GM23338 (cell line): Measurements from ENCODE around the gene MESD. TPM values are rescaled to one million over a fixed set of nuclear protein-coding genes. Genes with fewer than 3 reads are reported as not detected.
A peak's percentile ranks its signal among the peaks of the same experiment; 100 is the strongest.

Experiments used
- ATAC-seq: fragments of 200-7000 bp; cut with Tn5 transposase; 3 replicates; pipeline ENCODE4 v1.9.1; 2020
- DNase-seq: peaks from one replicate; pipeline ENCODE4 v3.0.0-alpha.2; 2015; ENCODE audit warnings: low spot score
- H2AFZ ChIP-seq: fragments of 200-600 bp; sonication (generic); 2 replicates; pipeline ENCODE4 v1.8.0; 2016; ENCODE audit warnings: antibody characterized with exemption, mild to moderate bottlenecking, moderate library complexity
- H3F3A ChIP-seq: fragments of 200-600 bp; sonication (generic); replicated peaks from 2 replicates; pipeline ENCODE4 v1.8.0; 2017; ENCODE audit warnings: antibody characterized with exemption, mixed run types, low read depth
- H3K27ac ChIP-seq: fragments of 200-600 bp; sonication (generic); 2 replicates; pipeline ENCODE4 v1.6.1; 2016; ENCODE audit warnings: low read depth
- H3K27me3 ChIP-seq: fragments of 200-600 bp; sonication (generic); 2 replicates; pipeline ENCODE4 v1.8.0; 2016; ENCODE audit warnings: mild to moderate bottlenecking, mixed run types, moderate library complexity; ENCODE audit not compliant: insufficient read depth
- H3K36me3 ChIP-seq: fragments of 200-600 bp; sonication (generic); 2 replicates; pipeline ENCODE4 v1.8.0; 2016; ENCODE audit warnings: mild to moderate bottlenecking; ENCODE audit not compliant: insufficient read depth
- H3K4me1 ChIP-seq: fragments of 200-600 bp; sonication (generic); 2 replicates; pipeline ENCODE4 v1.8.0; 2016; ENCODE audit warnings: mild to moderate bottlenecking, moderate library complexity; ENCODE audit not compliant: insufficient read depth
- H3K4me2 ChIP-seq: fragments of 200-600 bp; sonication (generic); 2 replicates; pipeline ENCODE4 v1.7.1; 2017; ENCODE audit warnings: mixed run types
- H3K4me3 ChIP-seq: fragments of 200-600 bp; sonication (generic); 2 replicates; pipeline ENCODE4 v1.6.1; 2016; ENCODE audit warnings: mixed run types
- H3K79me2 ChIP-seq: fragments of 200-600 bp; sonication (generic); replicated peaks from 2 replicates; pipeline ENCODE4 v1.8.0; 2017; ENCODE audit warnings: mild to moderate bottlenecking; ENCODE audit not compliant: insufficient read depth
- H3K9me2 ChIP-seq: fragments of 200-600 bp; sonication (generic); 2 replicates; pipeline ENCODE4 v1.8.0; 2017; ENCODE audit not compliant: insufficient read depth
- H4K20me1 ChIP-seq: fragments of 200-600 bp; sonication (generic); replicated peaks from 2 replicates; pipeline ENCODE4 v1.8.0; 2017; ENCODE audit warnings: mild to moderate bottlenecking; ENCODE audit not compliant: insufficient read depth
- H3K27ac Mint-ChIP-seq: 2 replicates; pipeline ENCODE4 v1.8.0; 2020; ENCODE audit warnings: inconsistent platforms, mild to moderate bottlenecking, moderate library complexity, mixed read lengths
- H3K27me3 Mint-ChIP-seq: 3 replicates; pipeline ENCODE4 v1.8.0; 2022; ENCODE audit warnings: low read depth, mild to moderate bottlenecking, moderate library complexity, mixed read lengths, inconsistent platforms; ENCODE audit not compliant: insufficient read depth, poor library complexity
- H3K36me3 Mint-ChIP-seq: 3 replicates; pipeline ENCODE4 v1.8.0; 2021; ENCODE audit warnings: low read depth, mild to moderate bottlenecking, inconsistent platforms, moderate library complexity, mixed read lengths
- H3K4me1 Mint-ChIP-seq: 3 replicates; pipeline ENCODE4 v1.8.0; 2020; ENCODE audit warnings: mild to moderate bottlenecking, inconsistent platforms, mixed read lengths
- H3K4me3 Mint-ChIP-seq: 3 replicates; pipeline ENCODE4 v1.8.0; 2021; ENCODE audit warnings: moderate library complexity, mild to moderate bottlenecking, inconsistent platforms, mixed read lengths
- H3K9me3 Mint-ChIP-seq: 3 replicates; pipeline ENCODE4 v1.8.0; 2020; ENCODE audit warnings: moderate library complexity, mild to moderate bottlenecking, inconsistent platforms, mixed read lengths
- EZH2 ChIP-seq: fragments of 200-600 bp; sonication (generic); IDR thresholded peaks from one replicate; pipeline ENCODE4 v1.8.0; 2017; ENCODE audit warnings: antibody characterized with exemption, mild to moderate bottlenecking, low read depth; ENCODE audit not compliant: unreplicated experiment
- JUNB ChIP-seq: IDR thresholded peaks from one replicate; pipeline ENCODE4 v1.6.1; 2016; ENCODE audit warnings: antibody characterized with exemption; ENCODE audit not compliant: unreplicated experiment
- POLR2AphosphoS5 ChIP-seq: IDR thresholded peaks from 2 replicates; pipeline ENCODE4 v1.6.1; 2016; ENCODE audit warnings: antibody characterized with exemption, low read depth
- STAT1 ChIP-seq: IDR thresholded peaks from one replicate; pipeline ENCODE4 v1.6.1; 2016; ENCODE audit warnings: antibody characterized with exemption; ENCODE audit not compliant: unreplicated experiment
- ZNF114 ChIP-seq: fragments of 250-450 bp; sonication (Bioruptor Pico); IDR thresholded peaks from 2 replicates; pipeline ENCODE4 v1.5.0; 2020; ENCODE audit warnings: mild to moderate bottlenecking, moderate library complexity
- ZNF331 ChIP-seq: fragments of 250-450 bp; sonication (Bioruptor Pico); IDR thresholded peaks from 2 replicates; pipeline ENCODE4 v1.5.0; 2020; ENCODE audit warnings: low read depth, mild to moderate bottlenecking, moderate library complexity
- polyA plus RNA-seq: library from polyadenylated mRNA; unstranded; fragments of >200 nt; fragmentation: Nextera tagmentation; extraction: Ambion mirVana; gene quantifications from 2 replicates; pipeline ENCODE4 v1.2.1, GENCODE V29; 2016
- total RNA-seq: library from RNA; depleted of rRNA; stranded (reverse); fragments of >200 nt; shearing (Covaris generic); gene quantifications from 2 replicates; pipeline ENCODE4 v1.2.3, GENCODE V29; 2014
- TF ChIP-seq, protein P1 (sequence below): IDR thresholded peaks from one replicate; pipeline ENCODE4 v1.6.1; 2018; ENCODE audit warnings: antibody characterized with exemption; ENCODE audit not compliant: unreplicated experiment
- TF ChIP-seq, protein P2 (sequence below): IDR thresholded peaks from 2 replicates; pipeline ENCODE4 v1.6.1; 2016; ENCODE audit warnings: antibody characterized with exemption
- TF ChIP-seq, protein P3 (sequence below): fragments of 250-450 bp; sonication (Bioruptor Pico); IDR thresholded peaks from 2 replicates; pipeline ENCODE4 v1.5.0; 2020; ENCODE audit warnings: mild to moderate bottlenecking, moderate library complexity

The MESD gene
- total and polyA plus RNA-seq, 2 experiments from 2014 or later: 25.6 to 52.7 TPM

DNA sequence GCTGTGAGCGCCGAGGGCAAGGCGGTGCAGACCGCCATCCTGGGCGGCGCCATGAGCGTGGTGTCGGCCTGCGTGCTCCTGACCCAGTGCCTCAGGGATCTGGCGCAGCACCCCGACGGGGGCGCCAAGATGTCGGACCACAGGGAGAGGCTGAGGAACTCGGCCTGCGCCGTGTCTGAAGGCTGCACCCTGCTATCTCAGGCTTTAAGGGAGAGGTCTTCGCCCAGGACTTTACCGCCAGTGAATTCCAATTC is 13.4 kb upstream of the MESD start (continued):
- TF ChIP-seq, protein P1, sequence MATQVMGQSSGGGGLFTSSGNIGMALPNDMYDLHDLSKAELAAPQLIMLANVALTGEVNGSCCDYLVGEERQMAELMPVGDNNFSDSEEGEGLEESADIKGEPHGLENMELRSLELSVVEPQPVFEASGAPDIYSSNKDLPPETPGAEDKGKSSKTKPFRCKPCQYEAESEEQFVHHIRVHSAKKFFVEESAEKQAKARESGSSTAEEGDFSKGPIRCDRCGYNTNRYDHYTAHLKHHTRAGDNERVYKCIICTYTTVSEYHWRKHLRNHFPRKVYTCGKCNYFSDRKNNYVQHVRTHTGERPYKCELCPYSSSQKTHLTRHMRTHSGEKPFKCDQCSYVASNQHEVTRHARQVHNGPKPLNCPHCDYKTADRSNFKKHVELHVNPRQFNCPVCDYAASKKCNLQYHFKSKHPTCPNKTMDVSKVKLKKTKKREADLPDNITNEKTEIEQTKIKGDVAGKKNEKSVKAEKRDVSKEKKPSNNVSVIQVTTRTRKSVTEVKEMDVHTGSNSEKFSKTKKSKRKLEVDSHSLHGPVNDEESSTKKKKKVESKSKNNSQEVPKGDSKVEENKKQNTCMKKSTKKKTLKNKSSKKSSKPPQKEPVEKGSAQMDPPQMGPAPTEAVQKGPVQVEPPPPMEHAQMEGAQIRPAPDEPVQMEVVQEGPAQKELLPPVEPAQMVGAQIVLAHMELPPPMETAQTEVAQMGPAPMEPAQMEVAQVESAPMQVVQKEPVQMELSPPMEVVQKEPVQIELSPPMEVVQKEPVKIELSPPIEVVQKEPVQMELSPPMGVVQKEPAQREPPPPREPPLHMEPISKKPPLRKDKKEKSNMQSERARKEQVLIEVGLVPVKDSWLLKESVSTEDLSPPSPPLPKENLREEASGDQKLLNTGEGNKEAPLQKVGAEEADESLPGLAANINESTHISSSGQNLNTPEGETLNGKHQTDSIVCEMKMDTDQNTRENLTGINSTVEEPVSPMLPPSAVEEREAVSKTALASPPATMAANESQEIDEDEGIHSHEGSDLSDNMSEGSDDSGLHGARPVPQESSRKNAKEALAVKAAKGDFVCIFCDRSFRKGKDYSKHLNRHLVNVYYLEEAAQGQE: no peak
- no peak for TF ChIP-seq POLR2AphosphoS5
- no peak for TF ChIP-seq ZNF331 (CRISPR knock-in tag)
- no peak for TF ChIP-seq EZH2
- no peak for TF ChIP-seq STAT1
- no peak for TF ChIP-seq JUNB

DNA sequence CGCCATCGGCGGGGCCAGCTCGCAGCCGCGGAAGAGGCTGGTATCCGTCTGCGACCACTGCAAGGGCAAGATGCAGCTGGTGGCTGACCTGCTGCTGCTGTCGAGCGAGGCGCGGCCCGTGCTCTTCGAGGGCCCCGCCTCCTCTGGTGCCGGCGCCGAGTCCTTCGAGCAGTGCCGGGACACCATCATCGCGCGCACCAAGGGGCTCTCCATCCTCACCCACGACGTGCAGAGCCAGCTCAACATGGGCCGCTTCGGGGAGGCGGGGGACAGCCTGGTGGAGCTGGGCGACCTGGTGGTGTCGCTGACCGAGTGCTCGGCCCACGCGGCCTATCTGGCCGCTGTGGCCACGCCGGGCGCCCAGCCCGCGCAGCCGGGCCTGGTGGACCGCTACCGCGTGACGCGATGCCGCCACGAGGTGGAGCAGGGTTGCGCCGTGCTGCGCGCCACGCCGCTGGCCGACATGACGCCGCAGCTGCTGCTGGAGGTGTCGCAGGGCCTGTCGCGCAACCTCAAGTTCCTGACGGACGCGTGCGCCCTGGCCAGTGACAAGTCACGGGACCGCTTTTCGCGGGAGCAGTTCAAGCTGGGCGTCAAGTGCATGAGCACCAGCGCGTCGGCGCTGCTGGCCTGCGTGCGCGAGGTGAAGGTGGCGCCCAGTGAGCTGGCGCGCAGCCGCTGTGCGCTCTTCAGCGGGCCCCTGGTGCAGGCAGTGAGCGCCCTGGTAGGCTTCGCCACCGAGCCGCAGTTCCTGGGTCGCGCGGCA is 12.9 kb upstream of the MESD start:
- Histone ChIP-seq H3K4me1 (peaks cover 12% of the 10 kb centered on the region), H3K9me2 (no peaks in the 10 kb centered on the region), H3K27me3 (peaks cover 37% of the 10 kb centered on the region), H2AFZ (0 out of 2 replicates have a peak overlapping the region, but pooled peaks have one; percentile 10), H3K27ac (no peak overlapping the region), H3K4me2 (peak overlapping the region; percentile 90), H3K36me3 (no peaks in the 10 kb centered on the region), H3K79me2 (peaks cover 13% of the 10 kb centered on the region), H3F3A (no peaks in the 10 kb centered on the region), H3K4me3 (peak overlapping the region; percentile 86), H4K20me1 (peaks cover 13% of the 10 kb centered on the region; the same call in 1 of the 2 replicates)
- DNase-seq (peak; percentile 66), ATAC-seq (peak; percentile 28)
- H3K4me3 Mint-ChIP-seq: peak overlapping the region; percentile 67; the same call in 2 of the 3 replicates
- TF ChIP-seq, protein P2, sequence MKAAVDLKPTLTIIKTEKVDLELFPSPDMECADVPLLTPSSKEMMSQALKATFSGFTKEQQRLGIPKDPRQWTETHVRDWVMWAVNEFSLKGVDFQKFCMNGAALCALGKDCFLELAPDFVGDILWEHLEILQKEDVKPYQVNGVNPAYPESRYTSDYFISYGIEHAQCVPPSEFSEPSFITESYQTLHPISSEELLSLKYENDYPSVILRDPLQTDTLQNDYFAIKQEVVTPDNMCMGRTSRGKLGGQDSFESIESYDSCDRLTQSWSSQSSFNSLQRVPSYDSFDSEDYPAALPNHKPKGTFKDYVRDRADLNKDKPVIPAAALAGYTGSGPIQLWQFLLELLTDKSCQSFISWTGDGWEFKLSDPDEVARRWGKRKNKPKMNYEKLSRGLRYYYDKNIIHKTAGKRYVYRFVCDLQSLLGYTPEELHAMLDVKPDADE: no peak
- TF ChIP-seq ZNF114 (CRISPR knock-in tag) (no peak), ZNF331 (CRISPR knock-in tag) (no peak)
- TF ChIP-seq, protein P3, sequence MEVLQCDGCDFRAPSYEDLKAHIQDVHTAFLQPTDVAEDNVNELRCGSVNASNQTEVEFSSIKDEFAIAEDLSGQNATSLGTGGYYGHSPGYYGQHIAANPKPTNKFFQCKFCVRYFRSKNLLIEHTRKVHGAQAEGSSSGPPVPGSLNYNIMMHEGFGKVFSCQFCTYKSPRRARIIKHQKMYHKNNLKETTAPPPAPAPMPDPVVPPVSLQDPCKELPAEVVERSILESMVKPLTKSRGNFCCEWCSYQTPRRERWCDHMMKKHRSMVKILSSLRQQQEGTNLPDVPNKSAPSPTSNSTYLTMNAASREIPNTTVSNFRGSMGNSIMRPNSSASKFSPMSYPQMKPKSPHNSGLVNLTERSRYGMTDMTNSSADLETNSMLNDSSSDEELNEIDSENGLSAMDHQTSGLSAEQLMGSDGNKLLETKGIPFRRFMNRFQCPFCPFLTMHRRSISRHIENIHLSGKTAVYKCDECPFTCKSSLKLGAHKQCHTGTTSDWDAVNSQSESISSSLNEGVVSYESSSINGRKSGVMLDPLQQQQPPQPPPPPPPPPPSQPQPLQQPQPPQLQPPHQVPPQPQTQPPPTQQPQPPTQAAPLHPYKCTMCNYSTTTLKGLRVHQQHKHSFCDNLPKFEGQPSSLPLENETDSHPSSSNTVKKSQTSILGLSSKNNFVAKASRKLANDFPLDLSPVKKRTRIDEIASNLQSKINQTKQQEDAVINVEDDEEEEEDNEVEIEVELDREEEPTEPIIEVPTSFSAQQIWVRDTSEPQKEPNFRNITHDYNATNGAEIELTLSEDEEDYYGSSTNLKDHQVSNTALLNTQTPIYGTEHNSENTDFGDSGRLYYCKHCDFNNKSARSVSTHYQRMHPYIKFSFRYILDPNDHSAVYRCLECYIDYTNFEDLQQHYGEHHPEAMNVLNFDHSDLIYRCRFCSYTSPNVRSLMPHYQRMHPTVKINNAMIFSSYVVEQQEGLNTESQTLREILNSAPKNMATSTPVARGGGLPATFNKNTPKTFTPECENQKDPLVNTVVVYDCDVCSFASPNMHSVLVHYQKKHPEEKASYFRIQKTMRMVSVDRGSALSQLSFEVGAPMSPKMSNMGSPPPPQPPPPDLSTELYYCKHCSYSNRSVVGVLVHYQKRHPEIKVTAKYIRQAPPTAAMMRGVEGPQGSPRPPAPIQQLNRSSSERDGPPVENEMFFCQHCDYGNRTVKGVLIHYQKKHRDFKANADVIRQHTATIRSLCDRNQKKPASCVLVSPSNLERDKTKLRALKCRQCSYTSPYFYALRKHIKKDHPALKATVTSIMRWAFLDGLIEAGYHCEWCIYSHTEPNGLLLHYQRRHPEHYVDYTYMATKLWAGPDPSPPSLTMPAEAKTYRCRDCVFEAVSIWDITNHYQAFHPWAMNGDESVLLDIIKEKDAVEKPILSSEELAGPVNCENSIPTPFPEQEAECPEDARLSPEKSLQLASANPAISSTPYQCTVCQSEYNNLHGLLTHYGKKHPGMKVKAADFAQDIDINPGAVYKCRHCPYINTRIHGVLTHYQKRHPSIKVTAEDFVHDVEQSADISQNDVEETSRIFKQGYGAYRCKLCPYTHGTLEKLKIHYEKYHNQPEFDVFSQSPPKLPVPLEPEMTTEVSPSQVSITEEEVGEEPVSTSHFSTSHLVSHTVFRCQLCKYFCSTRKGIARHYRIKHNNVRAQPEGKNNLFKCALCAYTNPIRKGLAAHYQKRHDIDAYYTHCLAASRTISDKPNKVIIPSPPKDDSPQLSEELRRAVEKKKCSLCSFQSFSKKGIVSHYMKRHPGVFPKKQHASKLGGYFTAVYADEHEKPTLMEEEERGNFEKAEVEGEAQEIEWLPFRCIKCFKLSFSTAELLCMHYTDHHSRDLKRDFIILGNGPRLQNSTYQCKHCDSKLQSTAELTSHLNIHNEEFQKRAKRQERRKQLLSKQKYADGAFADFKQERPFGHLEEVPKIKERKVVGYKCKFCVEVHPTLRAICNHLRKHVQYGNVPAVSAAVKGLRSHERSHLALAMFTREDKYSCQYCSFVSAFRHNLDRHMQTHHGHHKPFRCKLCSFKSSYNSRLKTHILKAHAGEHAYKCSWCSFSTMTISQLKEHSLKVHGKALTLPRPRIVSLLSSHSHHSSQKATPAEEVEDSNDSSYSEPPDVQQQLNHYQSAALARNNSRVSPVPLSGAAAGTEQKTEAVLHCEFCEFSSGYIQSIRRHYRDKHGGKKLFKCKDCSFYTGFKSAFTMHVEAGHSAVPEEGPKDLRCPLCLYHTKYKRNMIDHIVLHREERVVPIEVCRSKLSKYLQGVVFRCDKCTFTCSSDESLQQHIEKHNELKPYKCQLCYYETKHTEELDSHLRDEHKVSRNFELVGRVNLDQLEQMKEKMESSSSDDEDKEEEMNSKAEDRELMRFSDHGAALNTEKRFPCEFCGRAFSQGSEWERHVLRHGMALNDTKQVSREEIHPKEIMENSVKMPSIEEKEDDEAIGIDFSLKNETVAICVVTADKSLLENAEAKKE (CRISPR knock-in tag): no peak
- H3K9me3 Mint-ChIP-seq: no peaks in the 10 kb centered on the region
- H3K4me1 Mint-ChIP-seq: peaks cover 15% of the 10 kb centered on the region
- no peak overlapping the region for H3K27ac Mint-ChIP-seq
- H3K36me3 Mint-ChIP-seq: peaks cover 10% of the 10 kb centered on the region
- H3K27me3 Mint-ChIP-seq: peaks cover 10% of the 10 kb centered on the region
